SH-SY5Y (cell line): ENCODE measurements around the gene ANGPT4.

Experiments
- GATA2 ChIP-seq: IDR thresholded peaks from 2 replicates; pipeline ENCODE4 v1.6.1; 2011; ENCODE audit warnings: mild to moderate bottlenecking, low read depth, low read length
- GATA3 ChIP-seq: IDR thresholded peaks from 2 replicates; pipeline ENCODE4 v1.6.1; 2011; ENCODE audit warnings: low read depth, mild to moderate bottlenecking, low read length, moderate library complexity

- TF ChIP-seq GATA2 (no peak), GATA3 (no peak)
Measured at GRCh38 chr20:824916-825315, 91.2 kb downstream of the ANGPT4 start.
